ENCODE results near the gene TMCC3.

GRCh38 chr12:94674051-94674451, 23.7 kb upstream of the TMCC3 start:
- TF ChIP-seq CTCF (IDR thresholded peaks at IDR 0.05) (no peak), POLR2A (IDR thresholded peaks at IDR 0.05) (no peak)

Data from uterus (tissue), 2 donors.